H7 (cell line): ENCODE results near the gene DTNA. TPM values are rescaled to one million over a fixed set of nuclear protein-coding genes. Genes with fewer than 3 reads are reported as not detected.

Experiments used
- DNase-seq: peaks from one replicate; pipeline ENCODE4 v3.0.0; 2012
- H3K27me3 ChIP-seq: 2 replicates; pipeline ENCODE4 v1.6.0; 2011; ENCODE audit warnings: mild to moderate bottlenecking, low read length; ENCODE audit not compliant: control insufficient read depth, insufficient read depth
- H3K36me3 ChIP-seq: replicated peaks from 2 replicates; pipeline ENCODE4 v1.5.1; 2011; ENCODE audit warnings: low read length; ENCODE audit not compliant: control insufficient read depth, insufficient read depth
- H3K4me3 ChIP-seq: 2 replicates; pipeline ENCODE4 v1.5.1; 2011; ENCODE audit warnings: low read depth, mild to moderate bottlenecking, control low read depth, low read length, moderate library complexity; ENCODE audit not compliant: insufficient read depth
- total RNA-seq: library from RNA; depleted of rRNA; stranded (reverse); fragments of >200 nt; shearing (Covaris generic); gene quantifications from 2 replicates; pipeline ENCODE4 v1.2.3, GENCODE V29; 2014

Gene DTNA
- total RNA-seq, 1 experiment from 2014 or later = 30.1 TPM

DNA sequence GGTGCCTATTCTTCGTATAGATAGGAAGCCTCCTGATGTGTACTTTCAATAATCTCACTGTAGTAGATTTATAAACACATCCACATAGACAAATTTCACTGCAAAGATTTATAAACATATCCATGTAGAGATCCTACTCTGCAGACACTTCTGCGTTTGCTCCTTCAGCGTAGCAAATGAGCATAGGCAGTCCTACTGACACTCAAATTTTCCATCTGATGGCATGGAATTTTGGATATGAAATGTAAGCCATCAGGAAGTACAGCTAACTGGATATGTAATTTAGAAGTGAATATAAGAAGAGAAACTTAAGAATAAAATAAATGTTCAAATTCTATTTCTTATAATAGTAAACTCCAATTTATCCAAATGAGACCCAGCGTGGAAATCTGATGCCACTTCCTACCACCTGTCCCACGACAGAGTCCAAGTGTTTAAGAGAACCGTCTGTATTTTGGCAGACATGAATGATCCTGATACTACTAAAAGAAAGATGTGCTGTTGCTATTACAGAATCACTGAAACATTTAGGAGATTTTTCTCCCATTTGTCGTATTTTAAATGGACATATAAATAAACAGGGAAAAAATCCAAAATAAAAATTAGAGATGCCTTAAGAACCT is 86.0 kb downstream of the DTNA start:
- no peaks in the 10 kb centered on the region for H3K36me3 ChIP-seq
- H3K27me3 ChIP-seq = no peaks in the 10 kb centered on the region
- H3K4me3 ChIP-seq = no peak overlapping the region
- DNase-seq = no peak

DNA sequence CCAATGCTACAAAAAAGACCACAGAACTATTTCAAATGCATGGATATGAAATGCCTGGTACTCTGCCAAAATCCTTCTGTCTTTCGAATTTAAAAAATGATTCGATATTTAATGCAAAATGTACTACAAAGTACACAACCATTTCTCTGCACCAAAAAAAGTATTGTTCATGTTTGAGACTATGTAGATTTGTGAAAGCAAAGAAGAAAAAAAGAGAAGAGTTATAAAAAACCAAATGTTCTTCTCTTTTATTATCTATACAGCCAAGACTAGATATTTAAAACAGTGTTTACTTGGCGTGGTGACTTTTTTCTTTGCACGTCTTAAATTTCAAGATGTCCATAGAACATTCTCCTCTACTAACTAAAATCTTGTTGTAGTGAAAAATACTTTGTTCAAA is 89.2 kb downstream of the DTNA start:
- Histone ChIP-seq H3K4me3 (no peak overlapping the region), H3K27me3 (no peaks in the 10 kb centered on the region), H3K36me3 (no peaks in the 10 kb centered on the region)
- no peak for DNase-seq

DNA sequence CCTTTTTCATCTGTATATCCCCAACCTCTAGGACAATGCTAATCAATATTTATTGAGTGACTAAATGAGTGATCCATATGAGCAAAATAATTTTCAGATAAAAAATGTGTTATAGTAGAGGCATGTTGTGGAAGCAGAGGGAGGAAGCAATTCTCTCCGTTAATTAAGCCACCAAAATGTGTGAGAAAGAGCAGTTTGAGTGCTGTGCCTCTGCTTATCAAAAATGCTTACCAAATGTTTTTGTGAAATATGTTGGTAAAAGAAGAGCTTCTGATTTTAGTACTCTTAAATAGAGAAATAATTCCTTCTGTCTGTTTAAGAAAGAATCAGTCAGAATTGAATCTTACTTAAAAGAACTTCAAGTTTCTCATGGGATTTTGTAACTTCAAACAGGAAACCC is 90.3 kb downstream of the DTNA start:
- Histone ChIP-seq H3K27me3 (no peaks in the 10 kb centered on the region), H3K36me3 (no peaks in the 10 kb centered on the region), H3K4me3 (no peak overlapping the region)
- DNase-seq = no peak

DNA sequence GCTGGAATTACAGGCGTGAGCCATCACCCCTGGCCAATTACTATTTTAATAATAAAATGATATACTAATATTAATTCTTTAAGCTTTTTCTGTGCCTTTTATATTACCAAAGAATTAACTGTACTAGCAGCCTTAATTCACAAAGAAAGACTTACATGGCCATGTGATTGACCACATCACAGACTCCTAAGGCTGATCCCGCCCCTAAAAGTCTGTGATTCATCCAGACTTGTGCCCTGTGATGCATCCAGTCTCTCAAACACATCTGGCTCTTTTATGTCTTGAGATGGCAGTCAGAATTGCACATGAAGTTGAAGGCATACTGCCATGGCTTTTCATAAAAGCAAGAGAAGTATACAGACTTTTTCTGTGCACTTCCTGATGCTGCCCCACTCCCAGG is 91.7 kb downstream of the DTNA start:
- Histone ChIP-seq H3K4me3 (no peak overlapping the region), H3K36me3 (no peaks in the 10 kb centered on the region), H3K27me3 (no peaks in the 10 kb centered on the region)
- DNase-seq = no peak

DNA sequence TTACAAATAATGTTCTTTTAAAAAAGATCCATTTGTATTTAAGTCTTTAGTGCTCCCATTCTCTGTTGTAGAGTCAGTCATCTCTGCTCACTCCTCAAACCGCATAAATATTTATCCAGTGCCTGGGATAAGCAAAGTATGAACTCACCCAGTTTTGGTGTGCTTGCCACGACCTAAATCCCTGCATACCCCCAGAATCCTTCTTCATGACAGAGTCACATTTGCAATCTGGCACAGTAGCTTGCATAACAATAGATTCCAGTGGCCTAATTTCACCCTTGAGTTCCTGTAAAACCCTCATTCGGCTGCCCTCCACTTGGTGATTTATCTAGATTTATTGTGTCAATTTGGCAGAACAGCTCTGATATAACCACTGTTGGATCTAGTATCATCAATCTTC is 92.9 kb downstream of the DTNA start:
- DNase-seq = no peak
- Histone ChIP-seq H3K4me3 (no peak overlapping the region), H3K36me3 (no peaks in the 10 kb centered on the region), H3K27me3 (no peaks in the 10 kb centered on the region)

DNA sequence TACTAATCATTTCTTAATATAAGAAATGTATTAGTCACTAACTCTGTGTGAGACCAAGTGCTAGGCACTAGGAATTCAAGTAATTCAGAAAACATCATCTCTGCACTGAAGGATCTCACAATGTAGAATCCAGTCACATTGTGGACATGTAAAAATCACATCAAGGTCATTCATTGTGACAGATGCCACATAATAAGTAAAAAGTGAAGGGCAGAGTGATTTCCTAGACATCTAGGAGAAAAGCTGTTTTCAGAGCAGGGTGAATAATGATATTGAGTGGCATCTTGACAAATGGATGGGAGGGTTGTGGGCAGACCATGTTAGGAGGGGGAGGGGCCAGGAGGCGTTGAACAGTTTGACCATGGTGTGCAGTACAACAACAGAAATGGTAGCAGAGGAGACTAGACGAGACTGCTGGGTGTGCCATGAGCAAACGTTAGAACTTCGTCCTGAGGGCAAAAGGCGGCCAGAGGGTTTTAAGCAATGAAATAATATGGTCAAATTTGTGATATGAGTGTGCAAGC is 93.8 kb downstream of the DTNA start:
- Histone ChIP-seq H3K27me3 (no peaks in the 10 kb centered on the region), H3K4me3 (no peak overlapping the region), H3K36me3 (no peaks in the 10 kb centered on the region)
- no peak for DNase-seq

DNA sequence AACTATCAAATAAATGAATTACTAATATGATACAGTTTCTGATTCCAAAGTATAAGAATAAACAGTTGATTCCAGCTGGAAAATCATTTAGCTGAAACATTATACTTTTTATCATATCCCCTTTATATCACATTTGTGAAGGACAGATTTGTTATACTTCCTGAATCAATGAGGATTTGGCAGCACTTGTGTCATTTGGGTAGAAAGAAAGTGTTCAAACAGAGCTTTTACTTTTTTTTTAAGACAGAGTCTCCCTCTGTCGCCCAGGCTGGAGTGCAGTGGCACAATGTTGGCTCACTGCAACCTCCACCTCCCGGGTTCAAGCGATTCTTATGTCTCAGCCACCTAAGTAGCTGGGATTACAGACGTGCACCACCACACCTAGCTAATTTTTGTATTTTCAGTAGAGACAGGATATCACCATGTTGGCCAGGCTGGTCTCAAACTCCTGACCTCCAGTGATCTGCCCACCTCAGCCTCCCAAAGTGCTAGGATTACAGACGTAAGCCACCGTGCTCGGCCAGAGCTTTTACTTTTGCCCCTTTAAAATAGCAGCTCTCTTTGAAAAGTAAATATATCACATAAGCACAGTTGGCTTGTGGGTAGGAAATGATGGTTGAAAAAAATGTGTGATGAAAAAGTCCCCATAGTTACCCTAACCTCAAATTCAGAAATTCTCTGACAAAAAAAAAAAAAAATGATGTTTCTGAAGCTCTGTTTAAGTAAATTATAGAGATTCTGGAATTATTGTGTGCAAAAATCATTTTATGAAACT is 95.2 kb downstream of the DTNA start:
- Histone ChIP-seq H3K36me3 (no peaks in the 10 kb centered on the region), H3K4me3 (no peak overlapping the region), H3K27me3 (no peaks in the 10 kb centered on the region)
- no peak for DNase-seq

DNA sequence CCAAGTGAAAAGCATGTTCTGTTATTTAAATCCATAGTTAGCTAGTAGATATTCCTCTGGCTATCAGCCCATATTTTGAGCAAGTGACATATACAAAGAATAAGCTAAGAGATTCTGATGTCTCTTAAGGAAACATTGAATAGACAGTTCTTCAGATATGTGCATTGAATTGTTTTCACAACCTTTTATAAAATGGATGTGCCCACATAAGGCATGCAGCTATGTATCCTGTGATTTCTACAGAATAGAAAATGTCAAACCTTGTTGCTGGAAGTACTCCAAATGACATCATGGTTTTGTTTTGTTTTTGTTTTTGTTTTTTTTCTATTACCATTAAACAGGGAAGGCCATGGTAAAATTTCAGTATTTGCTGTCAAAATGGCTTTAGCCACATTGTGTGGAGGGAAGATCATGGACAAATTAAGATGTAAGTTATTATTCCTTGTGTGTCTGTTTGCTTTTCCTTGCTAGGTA is 95.8 kb downstream of the DTNA start:
- Histone ChIP-seq H3K27me3 (no peaks in the 10 kb centered on the region), H3K4me3 (no peak overlapping the region), H3K36me3 (no peaks in the 10 kb centered on the region)
- no peak for DNase-seq

DNA sequence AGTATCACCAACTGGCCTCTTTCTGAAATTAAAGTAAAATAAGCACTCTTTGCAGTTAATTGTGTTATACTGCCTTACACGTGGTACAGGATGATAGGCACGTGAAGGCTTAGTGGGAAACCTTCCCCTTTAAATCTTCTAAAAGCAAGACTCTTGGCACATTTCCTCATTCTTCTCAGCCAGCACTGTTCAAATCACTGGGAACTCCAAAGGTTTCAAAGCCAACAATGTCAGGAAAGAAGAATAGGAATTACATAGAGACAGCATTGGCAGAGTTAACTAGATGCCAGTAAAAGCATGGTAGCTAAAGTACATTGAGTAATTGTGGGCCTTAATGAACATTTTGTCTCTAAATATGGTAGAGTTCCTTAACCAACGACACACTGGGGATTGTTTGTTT is 96.4 kb downstream of the DTNA start:
- Histone ChIP-seq H3K27me3 (no peaks in the 10 kb centered on the region), H3K4me3 (no peak overlapping the region), H3K36me3 (no peaks in the 10 kb centered on the region)
- no peak for DNase-seq

DNA sequence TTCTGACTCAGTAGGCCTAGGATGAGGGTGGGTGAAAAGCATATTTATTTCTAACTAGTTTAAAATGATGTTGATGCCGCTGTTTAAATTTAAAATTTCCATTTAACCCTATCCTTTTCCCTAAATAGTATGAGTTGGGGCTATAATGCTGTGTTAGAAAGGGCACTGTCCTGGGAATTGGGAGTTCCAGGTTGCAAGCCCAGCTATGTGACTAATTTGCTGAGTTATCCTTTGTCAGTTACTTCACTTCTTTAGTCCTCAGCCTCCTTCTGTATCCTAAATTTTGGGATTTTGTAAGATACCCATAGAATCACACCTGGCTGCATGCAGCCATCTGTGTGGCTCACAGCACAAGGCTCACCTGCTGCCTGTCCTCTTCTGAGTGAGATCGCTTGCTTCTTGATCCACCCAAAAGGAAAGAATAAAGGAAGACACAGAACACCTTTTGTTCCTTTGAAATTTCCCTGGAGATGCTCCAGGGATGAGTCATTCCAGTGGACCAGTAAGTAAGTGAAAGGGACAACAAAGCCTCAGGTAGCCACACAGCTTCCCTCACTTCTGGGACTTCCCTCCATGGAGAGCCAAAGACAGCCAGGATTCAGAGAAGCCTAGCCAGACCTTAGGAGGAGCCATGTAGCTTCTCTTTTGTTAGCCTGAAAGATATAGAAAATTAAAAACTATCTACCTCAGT is 97.2 kb downstream of the DTNA start:
- Histone ChIP-seq H3K4me3 (no peak overlapping the region), H3K27me3 (no peaks in the 10 kb centered on the region), H3K36me3 (no peaks in the 10 kb centered on the region)
- DNase-seq = peak; percentile 19

DNA sequence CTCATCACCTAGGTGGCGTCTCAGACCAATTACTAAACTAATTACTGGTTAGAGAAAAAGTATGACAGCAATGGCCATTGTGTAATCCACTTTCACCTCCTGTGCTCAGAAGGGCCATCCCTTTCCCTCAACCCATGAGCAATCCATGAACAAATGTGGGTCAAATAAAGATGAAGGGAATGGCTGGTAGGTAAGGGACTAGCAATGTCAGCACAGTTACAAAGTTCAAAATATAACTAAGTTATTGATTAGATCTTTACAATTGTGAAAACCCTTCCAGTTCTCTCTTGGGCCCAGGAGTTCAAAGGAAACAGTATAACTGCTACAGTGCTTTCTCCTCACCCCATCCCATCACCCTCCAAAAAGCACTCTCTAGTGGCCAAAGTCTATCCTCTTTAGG is 98.3 kb downstream of the DTNA start:
- Histone ChIP-seq H3K4me3 (no peak overlapping the region), H3K27me3 (no peaks in the 10 kb centered on the region), H3K36me3 (no peaks in the 10 kb centered on the region; the same call in 1 of the 2 replicates)
- no peak for DNase-seq

DNA sequence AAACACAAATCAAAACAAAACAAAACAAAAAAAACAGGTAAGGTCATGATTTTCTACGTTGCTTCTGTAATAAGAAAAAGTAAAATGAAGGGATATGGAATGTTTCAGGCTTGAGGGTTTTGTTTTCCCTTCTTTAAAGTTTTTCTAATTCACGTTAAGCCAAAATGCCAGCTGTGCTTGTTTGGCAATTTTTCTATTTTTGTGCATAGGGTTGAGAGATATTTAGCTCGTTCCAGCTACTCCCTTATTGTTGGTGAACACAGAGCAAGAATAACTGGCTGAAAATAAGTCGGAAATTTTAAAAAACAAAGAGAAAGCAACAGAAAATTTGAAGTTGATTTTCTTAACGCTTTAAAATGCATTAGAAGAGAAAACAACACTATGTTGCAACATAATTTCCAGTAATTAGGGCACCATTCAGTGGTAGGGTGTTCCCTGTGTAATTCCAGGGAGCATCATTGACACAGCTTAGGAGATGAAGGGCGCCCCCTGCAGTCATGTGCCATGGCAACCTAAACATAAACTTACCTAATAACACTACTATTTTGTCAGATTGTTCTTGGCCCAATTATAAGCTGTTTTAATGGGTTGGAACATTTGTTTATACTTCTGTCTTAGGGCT is 99.5 kb downstream of the DTNA start:
- no peak overlapping the region for H3K4me3 ChIP-seq
- DNase-seq = peak; percentile 10
- H3K36me3 ChIP-seq = no peaks in the 10 kb centered on the region; the same call in 1 of the 2 replicates
- no peaks in the 10 kb centered on the region for H3K27me3 ChIP-seq

DNA sequence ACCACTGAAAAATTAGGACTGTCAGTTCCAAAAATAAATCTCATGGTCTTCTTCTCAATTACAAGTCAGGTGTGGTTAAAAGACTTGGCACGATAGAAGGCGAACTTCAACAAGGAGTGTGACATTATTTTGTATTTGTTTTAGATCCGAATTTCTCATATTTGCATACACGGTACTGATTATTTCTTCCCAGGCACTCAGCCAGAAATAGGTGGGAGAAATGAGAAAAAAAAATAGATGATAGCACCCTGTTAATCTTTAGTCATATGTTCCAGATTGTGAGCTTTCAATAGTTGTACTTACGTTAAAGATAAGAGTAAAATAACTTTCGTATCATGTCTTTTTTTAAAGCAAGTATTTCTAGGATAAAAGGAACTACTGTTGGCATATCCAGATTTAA is 106.1 kb downstream of the DTNA start:
- Histone ChIP-seq H3K36me3 (no peaks in the 10 kb centered on the region; the same call in 1 of the 2 replicates), H3K4me3 (no peak overlapping the region), H3K27me3 (no peaks in the 10 kb centered on the region)
- DNase-seq = no peak

DNA sequence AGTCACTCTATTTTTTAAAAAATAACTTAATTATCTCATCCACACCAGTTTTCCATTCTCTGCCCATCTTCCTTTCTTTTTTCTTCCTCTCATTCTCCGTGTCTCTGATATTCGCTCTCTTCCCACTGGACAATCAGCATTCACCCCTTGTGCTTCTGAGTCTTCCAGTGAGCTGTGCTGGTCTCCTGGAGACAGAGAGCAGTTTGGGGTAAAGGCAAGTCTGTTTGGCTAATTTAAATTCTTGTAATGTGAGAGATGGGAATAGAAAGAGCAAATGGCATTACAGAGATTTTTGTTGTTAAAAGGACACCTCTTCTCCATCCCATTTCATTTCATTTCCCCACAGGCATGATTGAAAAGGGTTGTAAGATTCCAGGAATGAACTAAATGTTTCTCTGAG is 107.5 kb downstream of the DTNA start:
- H3K4me3 ChIP-seq = no peak overlapping the region
- H3K36me3 ChIP-seq = no peaks in the 10 kb centered on the region
- no peak for DNase-seq
- H3K27me3 ChIP-seq = no peaks in the 10 kb centered on the region
